Pancreas (tissue), 10 donors: Measurements from ENCODE around the gene CDK5R2. TPM values are rescaled to one million over a fixed set of nuclear protein-coding genes. Genes with fewer than 3 reads are reported as not detected.

Source experiments
- ATAC-seq, 4 donors: fragments of 200-7000 bp; cut with Tn5 transposase; one replicate each; pipeline versions ENCODE4 v1.8.0 to v1.9.1; 2020; ENCODE audit warnings: mild to moderate bottlenecking in 4 of 4, moderate library complexity in 4 of 4
- DNase-seq, 6 donors: peaks; one replicate each; pipeline ENCODE4 v3.0.0-alpha.2; 2020
- FAIRE-seq: peaks from 2 replicates; lab custom pipeline; 2012; peaks lifted over from hg19 to GRCh38; lab: Jason Lieb, UNC
- H3K27ac ChIP-seq, 4 donors: fragments of 200-600 bp; sonication (generic); 1 replicate in 3 of 4; 2 replicates in 1 of 4; pipeline versions ENCODE4 v1.5.0 to v1.8.0; 2020
- H3K27me3 ChIP-seq, 4 donors: fragments of 200-600 bp; one replicate each; pipeline ENCODE4 v1.8.0; 2021
- H3K36me3 ChIP-seq, 3 donors: fragments of 200-600 bp; sonication (generic) in 1 of 3; one replicate each; pipeline versions ENCODE4 v1.5.0 to v1.8.0; 2020 to 2021
- H3K4me1 ChIP-seq, 3 donors: fragments of 200-600 bp; one replicate each; pipeline ENCODE4 v1.8.0; 2021
- H3K4me3 ChIP-seq, 4 donors: fragments of 200-600 bp; sonication (generic) in 2 of 4; one replicate each; pipeline versions ENCODE4 v1.5.0 to v1.8.0; 2020 to 2021
- H3K9me3 ChIP-seq, 4 donors: fragments of 200-600 bp; one replicate each; pipeline ENCODE4 v1.8.0; 2021
- CTCF ChIP-seq, 4 donors: fragments of 200-600 bp; sonication (generic) in 3 of 4; IDR thresholded peaks; one replicate each; pipeline versions ENCODE4 v1.5.0 to v1.8.0; 2021; ENCODE audit warnings: antibody characterized with exemption in 4 of 4
- WGBS, 2 donors: extraction: QIAGEN DNeasy Blood & Tissue Kit; methylation state at CpG; one replicate each; pipeline ENCODE4 v1.1.7; 2013; 5-methylcytosine and 5-hydroxymethylcytosine counted together
- intact Hi-C, 3 donors: fragments of 100-400 bp; cut with DNase I; formaldehyde crosslinking; loops; one replicate each; pipeline versions ENCODE4 v1.11.1 to v1.14.2; 2022
- polyA plus RNA-seq, 2 donors: library from polyadenylated mRNA; stranded (reverse); fragments of 200-250 nt; gene quantifications; one replicate each; pipeline ENCODE4 v1.2.3, GENCODE V29; 2013
- total RNA-seq, 6 donors: library from RNA; stranded (reverse); fragmentation: NEBNext Ultra II Directional in 4 of 6; extraction: Animal tissue kit (Norgen Biotek cat#: 25700) in 4 of 6; gene quantifications; one replicate each; pipeline versions ENCODE4 v1.2.1 to v1.2.4, GENCODE V29; 2021 to 2023
- donor health status: healthy with polysubstance abuse.
- donor health status: DM: no; HTN: no; CAD: no; lungs with moderate emphysema.
- donor health status: DM: no; HTN: no; CAD: no.
- donor health status: control.
- donor health status: control.
- donor health status: Bipolar disorder and iron deficiency.
- donor health status: DM: yes; HTN: yes; CAD: no.
- donor health status: DM: no; HTN: no; CAD: no.
- donor health status: DM: no; HTN: no; CAD: no.
- donor health status: DM: yes; HTN: yes; CAD: no.

Gene CDK5R2
- total and polyA plus RNA-seq, 8 donors, result 0.19 to 8.6 (median 1.1) TPM

- peak in 1 of 6 donors; percentile 37 for DNase-seq
- intact Hi-C loops, result no loop called here
- peak overlapping the region; percentile 92 to 97 (median 96) for H3K27ac ChIP-seq
Observed at GRCh38 chr2:219001100-219001576, 41.7 kb downstream of the CDK5R2 start.

GRCh38 chr2:219001577-219002394 lies 42.3 kb downstream of the CDK5R2 start:
- H3K27ac ChIP-seq, result peak overlapping the region; percentile 92 to 97 (median 96)
- no peaks in the 10 kb centered on the region for H3K9me3 ChIP-seq
- FAIRE-seq (no peak), ATAC-seq (peak; percentile 68 to 84 (median 78)), DNase-seq (peak; percentile 97 to 99 (median 99))
- peak overlapping the region; percentile 46 to 83 (median 59) for H3K4me3 ChIP-seq
- peaks cover 3 to 21% (median 7%) of the 10 kb centered on the region in 3 donors for H3K4me1 ChIP-seq
- no peaks in the 10 kb centered on the region for H3K27me3 ChIP-seq
- H3K36me3 ChIP-seq, result no peaks in the 10 kb centered on the region
- no peak for TF ChIP-seq CTCF (IDR thresholded peaks at IDR 0.05)
- 1% methylated on average over 66 to 70 of the region's 70 CpGs for WGBS, 2 donors
- intact Hi-C loops, result no loop called here

More at GRCh38 chr2:219001100-219001576, 41.7 kb downstream of the CDK5R2 start:
- peaks cover 3 to 21% (median 7%) of the 10 kb centered on the region in 3 donors for H3K4me1 ChIP-seq
- H3K27me3 ChIP-seq, result no peaks in the 10 kb centered on the region
- H3K4me3 ChIP-seq, result peak overlapping the region; percentile 46 to 83 (median 59)
- H3K36me3 ChIP-seq, result no peaks in the 10 kb centered on the region
- H3K9me3 ChIP-seq, result no peaks in the 10 kb centered on the region
- ATAC-seq (peak in 1 of 4 donors; percentile 0), FAIRE-seq (no peak)
- 9 to 10% methylated on average over 26 of the region's 26 CpGs for WGBS, 2 donors
- TF ChIP-seq CTCF (IDR thresholded peaks at IDR 0.05), result no peak

GRCh38 chr2:219002395-219003266 lies 43.2 kb downstream of the CDK5R2 start:
- TF ChIP-seq CTCF (IDR thresholded peaks at IDR 0.05), result peak; percentile 52 to 59 (median 55)
- Histone ChIP-seq H3K9me3 (no peaks in the 10 kb centered on the region), H3K4me3 (peak overlapping the region; percentile 42 to 83 (median 50)), H3K27ac (peak overlapping the region; percentile 82 to 96 (median 92)), H3K36me3 (no peaks in the 10 kb centered on the region), H3K27me3 (no peaks in the 10 kb centered on the region), H3K4me1 (peaks cover 0 to 15% (median 7%) of the 10 kb centered on the region in 3 donors)
- intact Hi-C loops, result no loop called here
- 0 to 1% methylated on average over 66 to 72 of the region's 72 CpGs for WGBS, 2 donors
- DNase-seq, result peak; percentile 85 to 95 (median 92)
- no peak for FAIRE-seq
- peak; percentile 63 to 80 (median 71) for ATAC-seq

- Histone ChIP-seq H3K4me1 (peaks cover 0 to 12% (median 7%) of the 10 kb centered on the region in 3 donors), H3K27ac (peak overlapping the region in 1 of 4 donors; percentile 96), H3K27me3 (no peaks in the 10 kb centered on the region), H3K36me3 (no peaks in the 10 kb centered on the region), H3K9me3 (no peaks in the 10 kb centered on the region), H3K4me3 (peak overlapping the region in 3 of 4 donors; percentile 42 to 83 (median 57))
- no peak for DNase-seq
- no peak for ATAC-seq
- FAIRE-seq, result no peak
- intact Hi-C loops, result no loop called here
- WGBS, 2 donors, result 7 to 11% methylated on average over 20 of the region's 20 CpGs
- peak; percentile 39 to 59 (median 44) for TF ChIP-seq CTCF (IDR thresholded peaks at IDR 0.05)
Observed at GRCh38 chr2:219003267-219003634, 43.8 kb downstream of the CDK5R2 start.
